Smooth muscle cell (in vitro differentiated cells): ENCODE data around the gene FGF22. TPM values are rescaled to one million over a fixed set of nuclear protein-coding genes. Genes with fewer than 3 reads are reported as not detected.

Source experiments
- DNase-seq: peaks from one replicate; lab custom pipeline; 2025; ENCODE audit not compliant: unreplicated experiment; lab: John Stamatoyannopoulos, UW
- H2AFZ ChIP-seq: fragments of 200-600 bp; sonication (generic); 2 replicates; pipeline ENCODE4 v1.6.0; 2016; ENCODE audit warnings: antibody characterized with exemption, low read depth, mild to moderate bottlenecking
- H3F3A ChIP-seq: fragments of 200-600 bp; sonication (generic); 2 replicates; pipeline ENCODE4 v1.6.0; 2017; ENCODE audit warnings: antibody characterized with exemption, low read depth
- H3K27ac ChIP-seq: fragments of 200-600 bp; sonication (generic); 2 replicates; pipeline ENCODE4 v1.5.1; 2016; ENCODE audit warnings: low read depth, mild to moderate bottlenecking
- H3K27me3 ChIP-seq: fragments of 200-600 bp; sonication (generic); 2 replicates; pipeline ENCODE4 v1.6.1; 2016; ENCODE audit warnings: low read depth, mild to moderate bottlenecking
- H3K36me3 ChIP-seq: fragments of 200-600 bp; sonication (generic); 2 replicates; pipeline ENCODE4 v1.5.1; 2016; ENCODE audit warnings: low read depth
- H3K4me1 ChIP-seq: fragments of 200-600 bp; sonication (generic); 2 replicates; pipeline ENCODE4 v1.5.1; 2016; ENCODE audit warnings: low read depth
- H3K4me2 ChIP-seq: fragments of 200-600 bp; sonication (generic); 2 replicates; pipeline ENCODE4 v1.6.0; 2016; ENCODE audit warnings: mild to moderate bottlenecking
- H3K4me3 ChIP-seq: fragments of 200-600 bp; sonication (generic); 2 replicates; pipeline ENCODE4 v1.5.1; 2016; ENCODE audit warnings: mild to moderate bottlenecking
- H3K79me2 ChIP-seq: fragments of 200-600 bp; sonication (generic); 2 replicates; pipeline ENCODE4 v1.6.0; 2016; ENCODE audit warnings: low read depth, mild to moderate bottlenecking
- H3K9ac ChIP-seq: fragments of 200-600 bp; sonication (generic); 2 replicates; pipeline ENCODE4 v1.6.0; 2016; ENCODE audit warnings: low read depth
- H3K9me3 ChIP-seq: fragments of 200-600 bp; sonication (generic); replicated peaks from 2 replicates; pipeline ENCODE4 v1.5.1; 2016; ENCODE audit warnings: low read depth
- H4K20me1 ChIP-seq: fragments of 200-600 bp; sonication (generic); 2 replicates; pipeline ENCODE4 v1.6.0; 2016; ENCODE audit warnings: low read depth
- CTCF ChIP-seq: fragments of 200-600 bp; sonication (generic); IDR thresholded peaks from 2 replicates; pipeline ENCODE4 v1.5.1; 2017; ENCODE audit warnings: borderline replicate concordance, mild to moderate bottlenecking, antibody characterized with exemption; ENCODE audit not compliant: insufficient read depth, poor library complexity, severe bottlenecking
- WGBS: methylation state at CpG from one replicate; pipeline ENCODE4 v1.1.7; 2016; ENCODE audit warnings: low lambda C conversion rate; 5-methylcytosine and 5-hydroxymethylcytosine counted together
- polyA plus RNA-seq: library from polyadenylated mRNA; unstranded; fragments of >200 nt; fragmentation: Nextera tagmentation; extraction: Ambion mirVana; gene quantifications from 2 replicates; pipeline ENCODE4 v1.2.1, GENCODE V29; 2016
- total RNA-seq: library from RNA; depleted of rRNA; stranded (reverse); fragments of >200 nt; gene quantifications from 2 replicates; pipeline ENCODE4 v1.2.3, GENCODE V29; 2014

The FGF22 gene
- total and polyA plus RNA-seq, 2 experiments from 2014 or later: 0.18 TPM; not detected in 1

- Histone ChIP-seq H3K27me3 (no peaks in the 10 kb centered on the region), H3K27ac (no peak overlapping the region), H2AFZ (no peak overlapping the region), H3K9me3 (no peaks in the 10 kb centered on the region), H3K79me2 (peaks cover 12% of the 10 kb centered on the region), H3K9ac (no peak overlapping the region), H3K4me2 (no peak overlapping the region), H3K4me3 (no peak overlapping the region), H3K4me1 (peaks cover 10% of the 10 kb centered on the region), H3F3A (peaks cover 14% of the 10 kb centered on the region), H3K36me3 (no peaks in the 10 kb centered on the region), H4K20me1 (peaks cover 26% of the 10 kb centered on the region)
- no peak for DNase-seq
- TF ChIP-seq CTCF: no peak
- WGBS: 96% methylated on average over 23 of the region's 25 CpGs
Observed at GRCh38 chr19:682678-683320, 43.1 kb downstream of the FGF22 start.

GRCh38 chr19:685454-685931, 45.8 kb downstream of the FGF22 start:
- Histone ChIP-seq H3K79me2 (no peaks in the 10 kb centered on the region), H3K36me3 (no peaks in the 10 kb centered on the region), H3K4me1 (no peaks in the 10 kb centered on the region), H2AFZ (no peak overlapping the region), H3K9me3 (no peaks in the 10 kb centered on the region), H4K20me1 (peaks cover 10% of the 10 kb centered on the region), H3K4me2 (no peak overlapping the region), H3K27ac (no peak overlapping the region), H3K4me3 (no peak overlapping the region), H3F3A (peaks cover 9% of the 10 kb centered on the region), H3K9ac (no peak overlapping the region), H3K27me3 (no peaks in the 10 kb centered on the region)
- DNase-seq: no peak
- no peak for TF ChIP-seq CTCF
- 91% methylated on average over 17 of the region's 31 CpGs for WGBS

GRCh38 chr19:686589-687297, 47.1 kb downstream of the FGF22 start:
- H3K9me3 ChIP-seq: no peaks in the 10 kb centered on the region
- TF ChIP-seq CTCF: no peak
- no peak overlapping the region for H3K4me2 ChIP-seq
- H3K27me3 ChIP-seq: no peaks in the 10 kb centered on the region
- peaks cover 3% of the 10 kb centered on the region for H4K20me1 ChIP-seq
- no peak overlapping the region for H2AFZ ChIP-seq
- no peak overlapping the region for H3K27ac ChIP-seq
- no peak overlapping the region for H3K4me3 ChIP-seq
- no peaks in the 10 kb centered on the region for H3K4me1 ChIP-seq
- no peaks in the 10 kb centered on the region for H3K36me3 ChIP-seq
- DNase-seq: no peak
- H3F3A ChIP-seq: peaks cover 2% of the 10 kb centered on the region
- no peaks in the 10 kb centered on the region for H3K79me2 ChIP-seq
- WGBS: 84% methylated on average over 17 of the region's 17 CpGs
- no peak overlapping the region for H3K9ac ChIP-seq
